ENCODE results near the gene ACTL9.

ACTL9 gene

DNA sequence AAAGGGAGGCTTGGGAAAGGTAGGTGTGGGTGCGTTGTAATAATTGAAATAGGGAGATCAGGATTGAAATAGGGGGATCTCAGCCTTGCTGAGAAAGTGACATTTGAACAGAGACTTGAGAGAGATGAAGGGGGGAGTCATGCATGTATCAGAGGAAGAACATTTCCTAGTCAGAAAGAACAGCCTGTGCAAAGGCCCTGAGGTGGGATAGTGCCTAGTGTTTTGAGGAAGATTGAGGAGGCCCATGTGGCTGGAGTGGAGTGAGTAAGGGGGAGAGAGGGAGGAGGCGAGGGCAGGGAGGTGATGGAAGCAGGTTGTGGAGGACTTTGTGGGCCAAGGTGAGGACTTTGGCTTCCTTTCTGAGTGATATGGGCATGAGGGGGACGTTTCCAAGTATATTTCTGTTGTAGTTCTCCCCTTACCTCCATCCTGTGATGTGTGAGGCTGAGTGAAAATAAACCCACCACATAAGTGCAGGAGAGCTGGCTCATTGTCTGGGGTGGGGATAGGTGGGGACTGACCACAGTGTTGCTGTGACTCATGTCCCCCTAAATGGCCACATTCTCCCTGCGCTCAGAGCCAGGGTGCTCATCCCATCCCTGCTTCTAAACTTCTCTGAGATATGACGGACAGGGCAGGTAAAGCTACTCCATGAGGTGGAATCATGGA, 17.8 kb downstream of the ACTL9 start:
- no peak overlapping the region for H2AFZ ChIP-seq (ENCODE audit: low read length)
- H3K4me1 ChIP-seq (ENCODE audit: insufficient read depth, low read length, poor library complexity, severe bottlenecking): peaks cover 29% of the 10 kb centered on the region
- H3K27me3 ChIP-seq (ENCODE audit: insufficient read depth, low read length, poor library complexity, severe bottlenecking): no peaks in the 10 kb centered on the region
- H3K9me2 ChIP-seq (replicated peaks; ENCODE audit: low read depth, low read length): no peaks in the 10 kb centered on the region
- H3K79me2 ChIP-seq (ENCODE audit: insufficient read depth, low read length): no peaks in the 10 kb centered on the region
- no peaks in the 10 kb centered on the region for H3F3A ChIP-seq (ENCODE audit: low read depth)
- no peak overlapping the region for H3K9ac ChIP-seq (ENCODE audit: low read depth, low read length, poor library complexity, severe bottlenecking)
- H4K20me1 ChIP-seq (ENCODE audit: insufficient read depth, low read length, poor library complexity, severe bottlenecking): no peaks in the 10 kb centered on the region
- no peak overlapping the region for H3K4me2 ChIP-seq (ENCODE audit: low read depth, low read length, poor library complexity, severe bottlenecking)
- no peak for TF ChIP-seq EZH2phosphoT487 (IDR thresholded peaks at IDR 0.05; ENCODE audit: borderline replicate concordance)
- H3K36me3 ChIP-seq (ENCODE audit: insufficient read depth, low read length): no peaks in the 10 kb centered on the region
- no peak overlapping the region for H3K4me3 ChIP-seq (ENCODE audit: low read length, poor library complexity, severe bottlenecking)
- H3K9me3 ChIP-seq (ENCODE audit: insufficient read depth, low read depth, low read length): no peaks in the 10 kb centered on the region

DNA sequence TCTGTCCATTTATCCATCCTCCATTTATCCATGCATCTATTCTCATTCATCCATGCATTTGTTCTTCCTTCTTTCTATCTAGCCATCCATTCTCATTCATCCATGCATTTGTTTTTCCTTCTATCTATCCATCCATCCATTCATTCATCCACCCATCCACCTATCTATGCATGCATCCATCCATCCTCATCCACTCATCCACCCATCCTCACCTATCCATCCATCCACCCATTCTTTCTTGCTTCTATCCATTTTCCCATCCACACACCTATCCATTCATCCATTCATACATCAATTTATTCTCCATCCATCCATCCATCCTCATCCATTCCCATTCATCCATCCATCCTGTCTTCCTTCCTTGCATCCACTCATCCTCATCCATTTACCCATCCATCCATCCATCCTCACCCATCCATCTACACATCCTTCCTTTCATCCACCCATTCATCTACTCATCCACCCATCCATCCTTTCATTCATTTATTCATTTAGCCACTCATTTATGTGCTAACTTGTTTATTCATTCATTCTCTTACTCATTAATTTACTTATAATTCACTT, 20.3 kb downstream of the ACTL9 start:
- Histone ChIP-seq H3F3A (ENCODE audit: low read depth) (no peaks in the 10 kb centered on the region), H4K20me1 (ENCODE audit: insufficient read depth, low read length, poor library complexity, severe bottlenecking) (no peaks in the 10 kb centered on the region), H3K36me3 (ENCODE audit: insufficient read depth, low read length) (no peaks in the 10 kb centered on the region), H3K9me3 (ENCODE audit: insufficient read depth, low read depth, low read length) (no peaks in the 10 kb centered on the region), H3K4me3 (ENCODE audit: low read length, poor library complexity, severe bottlenecking) (no peak overlapping the region), H3K4me1 (ENCODE audit: insufficient read depth, low read length, poor library complexity, severe bottlenecking) (peaks cover 27% of the 10 kb centered on the region), H3K4me2 (ENCODE audit: low read depth, low read length, poor library complexity, severe bottlenecking) (no peak overlapping the region), H3K79me2 (ENCODE audit: insufficient read depth, low read length) (no peaks in the 10 kb centered on the region), H2AFZ (ENCODE audit: low read length) (no peak overlapping the region), H3K9me2 (replicated peaks; ENCODE audit: low read depth, low read length) (no peaks in the 10 kb centered on the region), H3K27me3 (ENCODE audit: insufficient read depth, low read length, poor library complexity, severe bottlenecking) (no peaks in the 10 kb centered on the region), H3K9ac (ENCODE audit: low read depth, low read length, poor library complexity, severe bottlenecking) (no peak overlapping the region)
- TF ChIP-seq, protein P1, sequence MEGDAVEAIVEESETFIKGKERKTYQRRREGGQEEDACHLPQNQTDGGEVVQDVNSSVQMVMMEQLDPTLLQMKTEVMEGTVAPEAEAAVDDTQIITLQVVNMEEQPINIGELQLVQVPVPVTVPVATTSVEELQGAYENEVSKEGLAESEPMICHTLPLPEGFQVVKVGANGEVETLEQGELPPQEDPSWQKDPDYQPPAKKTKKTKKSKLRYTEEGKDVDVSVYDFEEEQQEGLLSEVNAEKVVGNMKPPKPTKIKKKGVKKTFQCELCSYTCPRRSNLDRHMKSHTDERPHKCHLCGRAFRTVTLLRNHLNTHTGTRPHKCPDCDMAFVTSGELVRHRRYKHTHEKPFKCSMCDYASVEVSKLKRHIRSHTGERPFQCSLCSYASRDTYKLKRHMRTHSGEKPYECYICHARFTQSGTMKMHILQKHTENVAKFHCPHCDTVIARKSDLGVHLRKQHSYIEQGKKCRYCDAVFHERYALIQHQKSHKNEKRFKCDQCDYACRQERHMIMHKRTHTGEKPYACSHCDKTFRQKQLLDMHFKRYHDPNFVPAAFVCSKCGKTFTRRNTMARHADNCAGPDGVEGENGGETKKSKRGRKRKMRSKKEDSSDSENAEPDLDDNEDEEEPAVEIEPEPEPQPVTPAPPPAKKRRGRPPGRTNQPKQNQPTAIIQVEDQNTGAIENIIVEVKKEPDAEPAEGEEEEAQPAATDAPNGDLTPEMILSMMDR (conservative IDR thresholded peaks at IDR 0.05; ENCODE audit: low read length): no peak
- TF ChIP-seq EZH2phosphoT487 (IDR thresholded peaks at IDR 0.05; ENCODE audit: borderline replicate concordance): no peak

DNA sequence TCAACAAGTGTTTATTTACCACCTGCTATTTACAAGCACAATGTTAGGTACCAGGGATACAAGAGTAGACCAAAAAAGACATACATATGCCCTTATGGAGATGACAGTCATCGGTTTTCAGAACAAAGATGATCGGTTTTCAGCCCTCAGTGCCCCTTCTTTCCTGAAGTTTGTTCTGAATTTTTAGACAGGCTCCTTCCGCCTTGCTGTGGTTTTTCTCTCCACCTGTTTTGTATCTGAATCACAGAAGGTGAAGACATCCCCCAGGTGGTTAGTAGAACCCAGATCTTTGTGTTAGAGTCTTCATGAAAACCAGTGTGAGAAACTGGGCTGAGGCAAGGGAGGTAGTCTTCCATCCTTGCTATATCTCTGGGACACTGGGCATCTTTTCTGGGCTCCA, 23.5 kb downstream of the ACTL9 start:
- Histone ChIP-seq H3K9me3 (ENCODE audit: insufficient read depth, low read depth, low read length) (no peaks in the 10 kb centered on the region), H3K9ac (ENCODE audit: low read depth, low read length, poor library complexity, severe bottlenecking) (no peak overlapping the region), H3F3A (ENCODE audit: low read depth) (peaks cover 12% of the 10 kb centered on the region), H3K4me3 (ENCODE audit: low read length, poor library complexity, severe bottlenecking) (no peak overlapping the region), H3K4me1 (ENCODE audit: insufficient read depth, low read length, poor library complexity, severe bottlenecking) (peaks cover 36% of the 10 kb centered on the region), H3K36me3 (ENCODE audit: insufficient read depth, low read length) (no peaks in the 10 kb centered on the region), H2AFZ (ENCODE audit: low read length) (no peak overlapping the region), H3K79me2 (ENCODE audit: insufficient read depth, low read length) (no peaks in the 10 kb centered on the region), H3K4me2 (ENCODE audit: low read depth, low read length, poor library complexity, severe bottlenecking) (no peak overlapping the region), H4K20me1 (ENCODE audit: insufficient read depth, low read length, poor library complexity, severe bottlenecking) (no peaks in the 10 kb centered on the region), H3K9me2 (replicated peaks; ENCODE audit: low read depth, low read length) (no peaks in the 10 kb centered on the region), H3K27me3 (ENCODE audit: insufficient read depth, low read length, poor library complexity, severe bottlenecking) (no peaks in the 10 kb centered on the region)
- TF ChIP-seq EZH2phosphoT487 (IDR thresholded peaks at IDR 0.05; ENCODE audit: borderline replicate concordance): no peak

DNA sequence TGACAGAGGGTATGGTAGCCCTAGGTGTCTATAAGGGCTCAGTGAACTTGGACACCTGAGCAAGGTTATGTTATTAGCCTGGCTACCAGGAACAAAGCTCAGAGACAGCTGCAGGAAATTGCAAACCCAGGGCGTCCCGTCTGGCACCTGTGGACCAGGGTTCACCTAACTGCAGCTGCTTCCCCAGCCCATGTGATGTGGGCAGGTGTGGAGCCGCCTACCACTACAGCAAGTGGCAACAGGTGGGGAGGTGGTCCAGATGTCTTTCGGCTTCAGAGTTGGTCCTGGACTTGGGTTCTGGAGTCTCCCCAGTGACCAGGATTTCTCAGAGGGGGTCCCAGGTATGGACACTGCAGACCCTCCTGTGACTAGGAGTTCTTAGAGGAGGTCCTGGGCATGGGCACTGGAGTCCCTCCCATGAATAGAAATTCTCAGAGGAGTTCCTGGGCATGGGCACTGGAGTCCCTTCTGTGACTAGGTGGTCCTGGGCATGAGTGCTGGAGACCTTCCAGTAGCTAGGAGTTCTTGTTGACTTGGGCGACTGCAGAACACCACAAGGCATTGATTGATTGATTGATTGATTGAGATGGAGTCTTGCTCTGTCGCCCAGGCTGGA, 25.2 kb downstream of the ACTL9 start:
- H3K79me2 ChIP-seq (ENCODE audit: insufficient read depth, low read length): no peaks in the 10 kb centered on the region
- H4K20me1 ChIP-seq (ENCODE audit: insufficient read depth, low read length, poor library complexity, severe bottlenecking): no peaks in the 10 kb centered on the region
- H3K4me3 ChIP-seq (ENCODE audit: low read length, poor library complexity, severe bottlenecking): no peak overlapping the region
- TF ChIP-seq, protein P1 (conservative IDR thresholded peaks at IDR 0.05; ENCODE audit: low read length): no peak
- TF ChIP-seq EZH2phosphoT487 (IDR thresholded peaks at IDR 0.05; ENCODE audit: borderline replicate concordance): no peak
- H3K9me3 ChIP-seq (ENCODE audit: insufficient read depth, low read depth, low read length): no peaks in the 10 kb centered on the region
- H3K4me2 ChIP-seq (ENCODE audit: low read depth, low read length, poor library complexity, severe bottlenecking): no peak overlapping the region
- no peaks in the 10 kb centered on the region for H3K9me2 ChIP-seq (replicated peaks; ENCODE audit: low read depth, low read length)
- H3K36me3 ChIP-seq (ENCODE audit: insufficient read depth, low read length): no peaks in the 10 kb centered on the region
- H3K9ac ChIP-seq (ENCODE audit: low read depth, low read length, poor library complexity, severe bottlenecking): no peak overlapping the region
- H3K4me1 ChIP-seq (ENCODE audit: insufficient read depth, low read length, poor library complexity, severe bottlenecking): peaks cover 51% of the 10 kb centered on the region
- no peaks in the 10 kb centered on the region for H3K27me3 ChIP-seq (ENCODE audit: insufficient read depth, low read length, poor library complexity, severe bottlenecking)
- peaks cover 12% of the 10 kb centered on the region for H3F3A ChIP-seq (ENCODE audit: low read depth)
- H2AFZ ChIP-seq (ENCODE audit: low read length): no peak overlapping the region

Measured in Loucy (cell line).